H1 (cell line): ENCODE data around the gene SWI5. TPM values are rescaled to one million over a fixed set of nuclear protein-coding genes. Genes with fewer than 3 reads are reported as not detected.

Experiments used
- CTCF ChIA-PET: fragments of 300-600 bp; sonication (Branson Sonifier 250); formaldehyde crosslinking; loops from one replicate; lab custom pipeline; 2021; ENCODE audit not compliant: partially characterized antibody; lab: Charles Lee
- POLR2A ChIA-PET: fragments of 300-600 bp; sonication (Branson Sonifier 250); formaldehyde crosslinking; loops from one replicate; lab custom pipeline; 2021; ENCODE audit warnings: inconsistent platforms; ENCODE audit not compliant: partially characterized antibody; lab: Charles Lee
- DNase-seq, 2 experiments: peaks; one replicate each; pipeline versions ENCODE4 v3.0.0 to v3.0.0-alpha.2; 2010 to 2022; ENCODE audit warnings: low spot score in 2 of 2, low read depth in 1 of 2, mixed read lengths in 1 of 2
- FAIRE-seq: peaks from 2 replicates; lab custom pipeline; 2011; peaks lifted over from hg19 to GRCh38; lab: Jason Lieb, UNC
- H2AFZ ChIP-seq: 2 replicates; pipeline ENCODE4 v1.8.1; 2012; ENCODE audit warnings: low read length, inconsistent platforms
- H2AK5ac ChIP-seq: 2 replicates; pipeline ENCODE4 v1.6.1; 2013; ENCODE audit warnings: low read depth, low read length
- H2BK120ac ChIP-seq: replicated peaks from 2 replicates; pipeline ENCODE3; 2013; ENCODE audit warnings: low read depth, low read length, inconsistent platforms
- H2BK12ac ChIP-seq: 2 replicates; pipeline ENCODE4 v1.6.1; 2013; ENCODE audit warnings: low read depth, low read length
- H2BK15ac ChIP-seq: 2 replicates; pipeline ENCODE4 v1.6.1; 2013; ENCODE audit warnings: low read length
- H2BK20ac ChIP-seq: 2 replicates; pipeline ENCODE4 v1.6.1; 2013; ENCODE audit warnings: low read length
- H2BK5ac ChIP-seq: 2 replicates; pipeline ENCODE4 v1.6.1; 2013; ENCODE audit warnings: low read depth, low read length
- H3K14ac ChIP-seq: 2 replicates; pipeline ENCODE4 v1.6.1; 2013; ENCODE audit warnings: inconsistent platforms; ENCODE audit not compliant: insufficient read length
- H3K18ac ChIP-seq: 2 replicates; pipeline ENCODE4 v1.6.1; 2013; ENCODE audit warnings: low read length; ENCODE audit errors: extremely low read depth
- H3K23ac ChIP-seq: 2 replicates; pipeline ENCODE4 v1.6.1; 2013; ENCODE audit warnings: inconsistent platforms; ENCODE audit not compliant: insufficient read length
- H3K23me2 ChIP-seq: 2 replicates; pipeline ENCODE4 v1.6.1; 2013; ENCODE audit warnings: low read depth, low read length
- H3K27ac ChIP-seq: 2 replicates; pipeline ENCODE4 v1.6.1; 2011; ENCODE audit warnings: low read depth, low read length, inconsistent platforms
- H3K27me3 ChIP-seq, 4 experiments: replicated peaks in 1 of 4; 1 replicate in 1 of 4; 2 replicates in 3 of 4; pipeline versions ENCODE4 v1.6.1 to v1.8.1; 2011 to 2013; ENCODE audit warnings: low read length in 3 of 4, mild to moderate bottlenecking in 3 of 4, inconsistent platforms in 2 of 4, mixed read lengths in 2 of 4, moderate library complexity in 1 of 4; ENCODE audit not compliant: control insufficient read depth in 3 of 4, insufficient read depth in 3 of 4; ENCODE audit errors: extremely low read depth in 1 of 4
- H3K36me3 ChIP-seq, 4 experiments: 2 replicates each; pipeline versions ENCODE4 v1.6.1 to v1.8.1; 2011 to 2013; ENCODE audit warnings: mild to moderate bottlenecking in 4 of 4, low read length in 3 of 4, moderate library complexity in 2 of 4, control low read depth in 1 of 4, inconsistent platforms in 1 of 4; ENCODE audit not compliant: insufficient read depth in 4 of 4, control insufficient read depth in 2 of 4
- H3K4ac ChIP-seq: replicated peaks from 2 replicates; pipeline ENCODE3; 2013; ENCODE audit warnings: low read length, low read depth, mixed read lengths, inconsistent platforms; ENCODE audit not compliant: insufficient read length
- H3K4me1 ChIP-seq, 4 experiments: replicated peaks in 1 of 4; 1 replicate in 1 of 4; 2 replicates in 3 of 4; pipeline versions ENCODE4 v1.6.1 to v1.8.1; 2011 to 2013; ENCODE audit warnings: low read length in 3 of 4, inconsistent platforms in 2 of 4, mixed read lengths in 1 of 4; ENCODE audit not compliant: insufficient read depth in 4 of 4, control insufficient read depth in 3 of 4
- H3K4me2 ChIP-seq, 2 experiments: 2 replicates each; pipeline versions ENCODE4 v1.6.1 to v1.8.1; 2011 to 2013; ENCODE audit warnings: low read depth in 2 of 2, low read length in 2 of 2, control low read depth in 1 of 2, inconsistent platforms in 1 of 2, mild to moderate bottlenecking in 1 of 2; ENCODE audit not compliant: insufficient read depth in 1 of 2
- H3K4me3 ChIP-seq, 4 experiments: fragments of 200-600, 300-600 bp in 1 of 4; sonication (generic), shearing (Covaris generic), sonication (Bioruptor Twin) in 1 of 4; 2 replicates each; pipeline versions ENCODE4 v1.5.1 to v1.8.1; 2011 to 2016; ENCODE audit warnings: low read length in 4 of 4, low read depth in 3 of 4, control low read depth in 2 of 4, inconsistent platforms in 2 of 4, mild to moderate bottlenecking in 2 of 4, mixed read lengths in 1 of 4, moderate library complexity in 1 of 4; ENCODE audit not compliant: insufficient read depth in 2 of 4; ENCODE audit errors: extremely low read depth in 1 of 4
- H3K56ac ChIP-seq: replicated peaks from 2 replicates; pipeline ENCODE3; 2013; ENCODE audit warnings: low read depth, mild to moderate bottlenecking, mixed read lengths, low read length, inconsistent platforms; ENCODE audit not compliant: insufficient read length
- H3K79me1 ChIP-seq: 2 replicates; pipeline ENCODE4 v1.6.1; 2013; ENCODE audit warnings: low read depth, low read length, control low read depth
- H3K79me2 ChIP-seq, 2 experiments: 2 replicates each; pipeline versions ENCODE4 v1.6.1 to v1.8.1; 2012 to 2013; ENCODE audit warnings: low read length in 2 of 2, mild to moderate bottlenecking in 2 of 2, inconsistent platforms in 1 of 2; ENCODE audit not compliant: insufficient read depth in 2 of 2, control insufficient read depth in 1 of 2
- H3K9ac ChIP-seq, 4 experiments: replicated peaks in 1 of 4; 1 replicate in 1 of 4; 2 replicates in 3 of 4; pipeline versions ENCODE4 v1.6.1 to v1.8.1; 2011 to 2013; ENCODE audit warnings: low read depth in 3 of 4, low read length in 3 of 4, control low read depth in 2 of 4, mild to moderate bottlenecking in 2 of 4, moderate library complexity in 2 of 4, inconsistent platforms in 1 of 4; ENCODE audit errors: extremely low read depth in 1 of 4
- H3K9me3 ChIP-seq, 2 experiments: 2 replicates each; pipeline versions ENCODE4 v1.6.1 to v1.8.1; 2012 to 2013; ENCODE audit warnings: mild to moderate bottlenecking in 2 of 2, moderate library complexity in 2 of 2, control low read depth in 1 of 2, inconsistent platforms in 1 of 2, low read depth in 1 of 2, low read length in 1 of 2, mixed read lengths in 1 of 2; ENCODE audit not compliant: insufficient read depth in 2 of 2
- H4K20me1 ChIP-seq, 2 experiments: replicated peaks in 1 of 2; 2 replicates each; pipeline versions ENCODE3 to v1.8.1; 2011 to 2013; ENCODE audit warnings: inconsistent platforms in 2 of 2, low read length in 2 of 2, mild to moderate bottlenecking in 1 of 2; ENCODE audit not compliant: insufficient read depth in 2 of 2, control insufficient read depth in 1 of 2
- H4K5ac ChIP-seq: 2 replicates; pipeline ENCODE4 v1.6.1; 2013; ENCODE audit warnings: low read length, low read depth, mixed read lengths, inconsistent platforms; ENCODE audit not compliant: insufficient read length
- H4K8ac ChIP-seq: 2 replicates; pipeline ENCODE4 v1.8.0; 2013; ENCODE audit warnings: mild to moderate bottlenecking, moderate library complexity, low read length, inconsistent platforms; ENCODE audit not compliant: insufficient read depth; ENCODE audit errors: extremely low read depth
- H4K91ac ChIP-seq: replicated peaks from 2 replicates; pipeline ENCODE3; 2013; ENCODE audit warnings: low read length, mixed read lengths, inconsistent platforms; ENCODE audit not compliant: insufficient read length
- ATF2 ChIP-seq: IDR thresholded peaks from 2 replicates; pipeline ENCODE4 v1.6.1; 2012; ENCODE audit warnings: low read length, inconsistent platforms
- BACH1 ChIP-seq: IDR thresholded peaks from 2 replicates; pipeline ENCODE4 v1.6.1; 2012; ENCODE audit warnings: low read length, improper control_type of control experiment
- CEBPB ChIP-seq: IDR thresholded peaks from 2 replicates; pipeline ENCODE4 v1.6.1; 2012; ENCODE audit warnings: low read depth, low read length
- CHD1 ChIP-seq: IDR thresholded peaks from 2 replicates; pipeline ENCODE4 v1.6.1; 2012; ENCODE audit warnings: low read depth, low read length, improper control_type of control experiment
- EP300 ChIP-seq, 2 experiments: IDR thresholded peaks; 1 replicate in 1 of 2; 2 replicates in 1 of 2; pipeline ENCODE4 v1.6.1; 2011 to 2012; ENCODE audit warnings: low read depth in 2 of 2, low read length in 2 of 2, mild to moderate bottlenecking in 2 of 2, borderline replicate concordance in 1 of 2, inconsistent platforms in 1 of 2, moderate library complexity in 1 of 2
- EZH2 ChIP-seq: fragments of 200-600 bp; sonication (generic); IDR thresholded peaks from 2 replicates; pipeline ENCODE4 v1.7.1; 2012; ENCODE audit warnings: low read depth, mild to moderate bottlenecking, moderate library complexity, low read length, inconsistent platforms; ENCODE audit not compliant: severe bottlenecking
- HDAC2 ChIP-seq, 2 experiments: fragments of 300-600 bp in 1 of 2; sonication (generic) in 1 of 2; IDR thresholded peaks; 2 replicates each; pipeline ENCODE4 v1.6.1; 2011 to 2012; ENCODE audit warnings: low read depth in 2 of 2, low read length in 2 of 2, mild to moderate bottlenecking in 2 of 2, moderate library complexity in 2 of 2, borderline replicate concordance in 1 of 2, inconsistent platforms in 1 of 2
- RNF2 ChIP-seq: fragments of 200-900, 300-1000 bp; sonication (generic); IDR thresholded peaks from 2 replicates; pipeline ENCODE4 v1.7.1; 2016; ENCODE audit warnings: borderline replicate concordance, low read depth, mild to moderate bottlenecking, antibody characterized with exemption, low read length; ENCODE audit not compliant: poor library complexity, severe bottlenecking; ENCODE audit errors: missing control alignments
- SP1 ChIP-seq: IDR thresholded peaks from 2 replicates; pipeline ENCODE4 v1.6.1; 2011; ENCODE audit warnings: low read depth, low read length
- SP2 ChIP-seq: IDR thresholded peaks from 2 replicates; pipeline ENCODE4 v1.6.1; 2012; ENCODE audit warnings: mild to moderate bottlenecking, low read length, inconsistent platforms
- TEAD4 ChIP-seq: IDR thresholded peaks from 2 replicates; pipeline ENCODE4 v1.6.1; 2012; ENCODE audit warnings: low read depth, low read length, inconsistent platforms, mixed read lengths
- WGBS, 2 experiments: shearing (Covaris generic) in 1 of 2; methylation state at CpG; one replicate each; pipeline versions ENCODE4 v1.1.6 to v1.1.7; 2013 to 2015; ENCODE audit warnings: low lambda C conversion rate in 2 of 2, mixed read lengths in 2 of 2, inconsistent platforms in 1 of 2, low coverage in 1 of 2, missing lambda C conversion rate in 1 of 2; ENCODE audit not compliant: insufficient replicate concordance in 2 of 2, insufficient coverage in 1 of 2, insufficient read length in 1 of 2; ENCODE audit errors: extremely low coverage in 1 of 2, missing lambda C conversion rate in 1 of 2; 5-methylcytosine and 5-hydroxymethylcytosine counted together
- polyA plus RNA-seq, 7 experiments: library from polyadenylated mRNA; depleted of rRNA in 3 of 7; stranded (reverse) in 5 of 7; unstranded in 2 of 7; fragments of >200 nt in 5 of 7; fragments of 200-250 nt in 2 of 7; gene quantifications; 1 replicate in 5 of 7; 2 replicates in 1 of 7; 4 replicates in 1 of 7; pipeline versions ENCODE4 v1.2.1 to v1.2.3, GENCODE V29; 2011 to 2013; ENCODE audit warnings: missing spikeins in 2 of 7, mixed read lengths in 2 of 7
- total RNA-seq: library from RNA; stranded (reverse); fragmentation: NEBNext Ultra II Directional; extraction: Animal tissue kit (Norgen Biotek cat#: 25700); gene quantifications from 2 replicates; pipeline ENCODE4 v1.2.1, GENCODE V29; 2021

Gene SWI5
- total and polyA plus RNA-seq, 2 of the 8 experiments (the other 6 are each of a cell fraction or from before 2014, with no cell fraction given), result 29.0 to 59.5 TPM

- Histone ChIP-seq H3K79me1 (no peaks in the 10 kb centered on the region), H3K4me3 (no peak overlapping the region), H2AK5ac (no peak overlapping the region), H3K79me2 (no peaks in the 10 kb centered on the region), H4K5ac (no peak overlapping the region), H3K18ac (no peak overlapping the region), H3K14ac (no peak overlapping the region), H2BK5ac (no peak overlapping the region), H3K4me2 (no peak overlapping the region), H2BK12ac (no peak overlapping the region), H4K8ac (no peak overlapping the region), H3K23ac (no peak overlapping the region), H3K4me1 (no peaks in the 10 kb centered on the region), H3K27ac (no peak overlapping the region), H3K9ac (no peak overlapping the region), H2AFZ (no peak overlapping the region), H3K36me3 (peaks cover 0 to 2% (median 0%) of the 10 kb centered on the region in 4 experiments; a peak in 1 of 8 replicates), H3K4ac (no peak overlapping the region), H3K9me3 (no peaks in the 10 kb centered on the region), H2BK15ac (no peak overlapping the region), H4K91ac (no peak overlapping the region), H2BK120ac (no peak overlapping the region), H3K56ac (no peak overlapping the region), H3K27me3 (no peaks in the 10 kb centered on the region; a peak in 1 of 7 replicates), H4K20me1 (peaks cover 0 to 2% of the 10 kb centered on the region in 2 experiments), H3K23me2 (no peaks in the 10 kb centered on the region), H2BK20ac (no peak overlapping the region)
- WGBS, 2 experiments, result 95% methylated on average over 28 of the region's 28 CpGs; no CpG with 5 or more reads in 1 of the 2 experiments
- no peak for DNase-seq
- ChIA-PET POLR2A (interaction anchor here (1.0 to 4.2 kb wide), 8 partner anchors 9 to 73 kb away, joined by 3 to 21 read pairs (median 4); no protein-coding TSS in a partner anchor), CTCF (interaction anchor here (1.5 to 1.8 kb wide), 2 partner anchors 21 to 43 kb away, joined by 3 to 7 read pairs; partner anchors contain the start of gene CIZ1)
- FAIRE-seq, result no peak
- no peak for TF ChIP-seq HDAC2 (IDR thresholded peaks at IDR 0.05; ENCODE audit: borderline replicate concordance in 1 of 2, low read depth in 2 of 2, low read length in 2 of 2)
- TF ChIP-seq BACH1, result no peak
- no peak for TF ChIP-seq SP2
- TF ChIP-seq RNF2, result no peak
- no peak for TF ChIP-seq CHD1
- TF ChIP-seq SP1, result no peak
- no peak for TF ChIP-seq TEAD4
- TF ChIP-seq ATF2, result no peak
- TF ChIP-seq EZH2, result no peak
- no peak for TF ChIP-seq EP300 (IDR thresholded peaks at IDR 0.05; ENCODE audit: borderline replicate concordance in 1 of 2, low read depth in 2 of 2, low read length in 2 of 2)
- no peak for TF ChIP-seq CEBPB
Measured at GRCh38 chr9:128233817-128234406, 42.2 kb upstream of the SWI5 start.
